IMR-90 (cell line): ENCODE data around the gene OR10H3. TPM values are rescaled to one million over a fixed set of nuclear protein-coding genes. Genes with fewer than 3 reads are reported as not detected.
"Not testable (repeated sequence)": the region's sequence is repeated elsewhere in the genome, so short reads cannot be mapped to it uniquely, and the experiment has no call there.

Experiments
- ATAC-seq: fragments of 200-7000 bp; cut with Tn5 transposase; 2 replicates; pipeline ENCODE4 v1.9.1; 2020; ENCODE audit warnings: low read depth, mild to moderate bottlenecking, moderate library complexity
- BruUV-seq: library from RNA; stranded (reverse); fragments of 400-500 nt; replicated peaks from 2 replicates; lab custom pipeline; 2021; lab: Mats Ljungman, UMichigan
- CTCF ChIA-PET: fragments of 300-600 bp; formaldehyde crosslinking; extraction: SDS; loops from one replicate; lab custom pipeline; 2021; ENCODE audit warnings: antibody characterized with exemption; lab: Yijun Ruan, JAX
- POLR2A ChIA-PET: fragments of 300-600 bp; sonication (Branson Sonifier 250); formaldehyde crosslinking; loops from one replicate; lab custom pipeline; 2022; ENCODE audit warnings: antibody characterized with exemption; ENCODE audit not compliant: unreplicated experiment; lab: Charles Lee
- DNase-seq: peaks from one replicate; pipeline ENCODE4 v3.0.0; 2013
- H2AFZ ChIP-seq: replicated peaks from 2 replicates; pipeline ENCODE3; 2013; ENCODE audit warnings: low read length, mild to moderate bottlenecking; ENCODE audit not compliant: poor library complexity
- H2AK5ac ChIP-seq: 2 replicates; pipeline ENCODE4 v1.6.1; 2013; ENCODE audit warnings: low read depth, low read length, inconsistent platforms
- H2AK9ac ChIP-seq: replicated peaks from 2 replicates; pipeline ENCODE3; 2013; ENCODE audit warnings: mild to moderate bottlenecking, low read depth, low read length, moderate library complexity; ENCODE audit not compliant: poor library complexity
- H2BK120ac ChIP-seq: 2 replicates; pipeline ENCODE4 v1.6.1; 2013; ENCODE audit warnings: low read depth, low read length, inconsistent platforms
- H2BK15ac ChIP-seq: 3 replicates; pipeline ENCODE4 v1.6.1; 2013; ENCODE audit warnings: low read depth, low read length, inconsistent platforms
- H2BK20ac ChIP-seq: 2 replicates; pipeline ENCODE4 v1.6.1; 2013; ENCODE audit warnings: low read depth, mild to moderate bottlenecking, inconsistent platforms, low read length, moderate library complexity
- H2BK5ac ChIP-seq: 2 replicates; pipeline ENCODE4 v1.6.1; 2013; ENCODE audit warnings: mild to moderate bottlenecking, low read depth, low read length, inconsistent platforms; ENCODE audit not compliant: poor library complexity, severe bottlenecking
- H3K14ac ChIP-seq: replicated peaks from 2 replicates; pipeline ENCODE4 v1.6.1; 2013; ENCODE audit warnings: low read depth, low read length, inconsistent platforms
- H3K18ac ChIP-seq: 2 replicates; pipeline ENCODE4 v1.6.1; 2013; ENCODE audit warnings: low read depth, low read length, control low read depth
- H3K23ac ChIP-seq: 2 replicates; pipeline ENCODE4 v1.6.1; 2013; ENCODE audit warnings: low read depth, low read length, inconsistent platforms
- H3K27ac ChIP-seq: 2 replicates; pipeline ENCODE4 v1.5.1; 2013; ENCODE audit warnings: mild to moderate bottlenecking, control low read depth, low read length; ENCODE audit not compliant: insufficient read depth
- H3K27me3 ChIP-seq: 2 replicates; pipeline ENCODE4 v1.6.1; 2013; ENCODE audit warnings: low read length; ENCODE audit not compliant: control insufficient read depth, insufficient read depth
- H3K36me3 ChIP-seq: 2 replicates; pipeline ENCODE4 v1.6.1; 2013; ENCODE audit warnings: low read length, mixed read lengths; ENCODE audit not compliant: control insufficient read depth, insufficient read depth
- H3K4ac ChIP-seq: 2 replicates; pipeline ENCODE4 v1.6.1; 2013; ENCODE audit warnings: low read depth, low read length, inconsistent platforms
- H3K4me1 ChIP-seq: 2 replicates; pipeline ENCODE4 v1.6.1; 2013; ENCODE audit warnings: low read length, mixed read lengths; ENCODE audit not compliant: control insufficient read depth, insufficient read depth
- H3K4me2 ChIP-seq: 2 replicates; pipeline ENCODE4 v1.6.1; 2013; ENCODE audit warnings: low read depth, mild to moderate bottlenecking, control low read depth, low read length, moderate library complexity
- H3K4me3 ChIP-seq: 2 replicates; pipeline ENCODE4 v1.5.1; 2013; ENCODE audit warnings: low read depth, mild to moderate bottlenecking, control low read depth, low read length, moderate library complexity; ENCODE audit not compliant: insufficient read depth
- H3K56ac ChIP-seq: 2 replicates; pipeline ENCODE4 v1.6.1; 2013; ENCODE audit warnings: low read length, inconsistent platforms; ENCODE audit not compliant: insufficient read depth; ENCODE audit errors: extremely low read depth
- H3K79me1 ChIP-seq, 2 experiments: 2 replicates each; pipeline ENCODE4 v1.6.1; 2013; ENCODE audit warnings: low read length in 2 of 2, inconsistent platforms in 1 of 2, low read depth in 1 of 2
- H3K9ac ChIP-seq: 2 replicates; pipeline ENCODE4 v1.6.1; 2013; ENCODE audit warnings: low read depth, low read length, control low read depth
- H3K9me1 ChIP-seq: 2 replicates; pipeline ENCODE4 v1.6.1; 2013; ENCODE audit warnings: low read length, inconsistent platforms; ENCODE audit not compliant: insufficient read depth
- H3K9me3 ChIP-seq: 2 replicates; pipeline ENCODE4 v1.6.1; 2013; ENCODE audit warnings: low read length; ENCODE audit not compliant: control insufficient read depth, insufficient read depth
- H4K20me1 ChIP-seq: 2 replicates; pipeline ENCODE4 v1.6.1; 2013; ENCODE audit warnings: low read length, inconsistent platforms; ENCODE audit not compliant: insufficient read depth
- H4K5ac ChIP-seq: 2 replicates; pipeline ENCODE4 v1.6.1; 2013; ENCODE audit warnings: mild to moderate bottlenecking, low read depth, low read length, control low read depth
- H4K8ac ChIP-seq, 2 experiments: 2 replicates each; pipeline ENCODE4 v1.6.1; 2013; ENCODE audit warnings: low read depth in 2 of 2, low read length in 2 of 2, control low read depth in 1 of 2, inconsistent platforms in 1 of 2
- H4K91ac ChIP-seq: 2 replicates; pipeline ENCODE4 v1.6.1; 2013; ENCODE audit warnings: low read depth, low read length, inconsistent platforms; ENCODE audit not compliant: insufficient read depth
- FOS ChIP-seq: fragments of 150-350 bp; IDR thresholded peaks from 2 replicates; pipeline ENCODE4 v1.6.1; 2016; ENCODE audit warnings: low read depth, low read length
- MAFK ChIP-seq: IDR thresholded peaks from 2 replicates; pipeline ENCODE4 v1.6.1; 2012; ENCODE audit warnings: low read depth, low read length, improper control_type of control experiment
- MAZ ChIP-seq: IDR thresholded peaks from 2 replicates; pipeline ENCODE4 v1.6.1; 2012; ENCODE audit warnings: low read depth, mild to moderate bottlenecking, low read length, improper control_type of control experiment, moderate library complexity, borderline replicate concordance
- RFX5 ChIP-seq: IDR thresholded peaks from 2 replicates; pipeline ENCODE4 v1.8.0; 2012; ENCODE audit warnings: low read depth, mild to moderate bottlenecking, low read length, moderate library complexity
- WGBS, 2 experiments: methylation state at CpG; one replicate each; pipeline versions ENCODE4 v1.1.5 to v1.1.7; 2013; ENCODE audit warnings: missing lambda C conversion rate in 2 of 2; ENCODE audit not compliant: insufficient read length in 1 of 2; ENCODE audit errors: extremely low coverage in 2 of 2; 5-methylcytosine and 5-hydroxymethylcytosine counted together
- dilution Hi-C: fragments of 300-500 bp; cut with HindIII; formaldehyde crosslinking; loops from one replicate; pipeline ENCODE4 v1.14.3; 2018; ENCODE audit warnings: low sequenced_read_pairs; ENCODE audit not compliant: unreplicated experiment
- in situ Hi-C: fragments of 300-500 bp; cut with MboI; formaldehyde crosslinking; loops from 3 replicates; pipeline ENCODE4 v1.14.3; 2019; ENCODE audit warnings: low sequenced_read_pairs, inconsistent platforms, mixed read lengths
- intact Hi-C: fragments of 100-400 bp; cut with micrococcal nuclease; formaldehyde crosslinking; loops from 2 replicates; pipeline ENCODE4 v1.10.0; 2022
- polyA plus RNA-seq, 3 experiments: library from polyadenylated mRNA; depleted of rRNA; stranded (reverse); fragments of >200 nt; gene quantifications; 2 replicates each; pipeline ENCODE4 v1.2.3, GENCODE V29; 2012; ENCODE audit warnings: low replicate concordance in 1 of 3
- total RNA-seq: library from RNA; depleted of rRNA; stranded (reverse); fragments of >200 nt; gene quantifications from 2 replicates; pipeline ENCODE4 v1.2.3, GENCODE V29; 2012

Gene OR10H3
- total and polyA plus RNA-seq, 2 of the 4 experiments (the other 2 are of a cell fraction), result not detected

DNA sequence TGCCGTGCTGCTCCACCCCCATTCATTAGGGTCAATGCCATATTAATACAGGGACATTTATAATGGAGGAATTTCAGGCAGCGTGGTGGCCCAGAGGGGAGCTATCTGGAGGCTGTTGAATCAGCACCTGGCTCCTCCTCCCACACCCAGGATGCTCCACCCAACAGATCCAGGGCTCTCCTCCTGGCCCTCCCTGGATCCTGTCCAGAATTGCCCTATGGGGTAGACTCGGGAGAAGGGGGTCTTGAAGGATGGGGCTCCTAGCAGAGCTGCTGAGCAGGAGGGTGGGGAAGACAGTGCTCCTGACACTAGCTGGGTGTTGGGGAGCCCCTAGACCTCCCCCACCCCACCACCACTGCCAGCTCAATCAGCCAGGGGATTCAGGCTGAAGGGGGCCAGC, 44.4 kb downstream of the OR10H3 start:
- no peak for ATAC-seq
- Histone ChIP-seq H3K23ac (no peak overlapping the region), H3K4me1 (no peaks in the 10 kb centered on the region), H3K9ac (no peak overlapping the region), H3K18ac (no peak overlapping the region), H3K27me3 (no peaks in the 10 kb centered on the region), H4K91ac (no peak overlapping the region), H4K5ac (no peak overlapping the region), H2BK5ac (no peak overlapping the region), H3K9me3 (peaks cover 22% of the 10 kb centered on the region), H4K8ac (no peak overlapping the region), H3K36me3 (no peaks in the 10 kb centered on the region), H3K4ac (no peak overlapping the region), H2BK120ac (no peak overlapping the region), H3K4me2 (no peak overlapping the region), H3K14ac (no peak overlapping the region), H3K79me1 (no peaks in the 10 kb centered on the region), H2AK9ac (no peak overlapping the region), H2AFZ (no peak overlapping the region), H2AK5ac (no peak overlapping the region), H2BK15ac (no peak overlapping the region), H4K20me1 (no peaks in the 10 kb centered on the region), H3K9me1 (no peaks in the 10 kb centered on the region), H3K27ac (no peak overlapping the region), H3K56ac (no peak overlapping the region), H3K4me3 (no peak overlapping the region), H2BK20ac (no peak overlapping the region)
- CTCF ChIA-PET, result no interaction called here
- DNase-seq, result no peak
- dilution Hi-C loops, result no loop called here
- POLR2A ChIA-PET, result no interaction called here
- in situ Hi-C loops, result no loop called here
- BruUV-seq, result no TSS peak
- intact Hi-C loops, result no loop called here
- TF ChIP-seq RFX5 (no peak), FOS (no peak), MAZ (no peak), MAFK (no peak)
- no CpG with 5 or more reads among the region's 3 CpGs for WGBS, 2 experiments

DNA sequence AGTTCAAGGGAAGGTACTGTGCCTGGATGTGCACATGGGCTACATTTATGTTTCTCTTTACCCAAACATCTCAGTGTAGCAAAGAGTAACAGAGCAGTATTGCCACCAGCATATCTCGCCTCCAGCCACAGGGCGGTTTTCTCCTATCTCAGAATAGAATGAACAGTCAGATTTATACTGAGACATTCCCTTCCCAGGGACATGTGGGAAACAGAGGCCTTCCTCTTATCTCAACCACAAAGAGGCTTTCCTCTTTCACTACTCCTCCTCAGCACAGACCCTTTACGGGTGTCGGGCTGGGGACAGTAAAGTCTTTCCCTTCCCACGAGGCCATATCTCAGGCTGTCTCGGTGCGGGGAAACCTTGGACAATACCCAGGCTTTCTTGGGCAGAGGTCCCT, 45.1 kb downstream of the OR10H3 start:
- POLR2A ChIA-PET, H3K36me3 ChIP-seq, H3K56ac ChIP-seq: not testable (repeated sequence)

More for the DNA sequence above, 45.1 kb downstream of the OR10H3 start:
- BruUV-seq, H3K4me3 ChIP-seq, H2AK9ac ChIP-seq, DNase-seq, H2BK15ac ChIP-seq, H4K5ac ChIP-seq, H3K9me1 ChIP-seq, H3K23ac ChIP-seq, H2BK5ac ChIP-seq, H4K20me1 ChIP-seq, dilution Hi-C loops, in situ Hi-C loops, H3K27me3 ChIP-seq, H3K4me2 ChIP-seq, ATAC-seq, H2AK5ac ChIP-seq, H4K8ac ChIP-seq, H3K18ac ChIP-seq, H3K4me1 ChIP-seq, CTCF ChIA-PET, H2BK120ac ChIP-seq, H3K14ac ChIP-seq, intact Hi-C loops, H3K9ac ChIP-seq, H4K91ac ChIP-seq, H3K4ac ChIP-seq, H2BK20ac ChIP-seq, H2AFZ ChIP-seq, H3K79me1 ChIP-seq, H3K27ac ChIP-seq: not testable (repeated sequence)
- no CpG with 5 or more reads among the region's 7 CpGs for WGBS, 2 experiments
- H3K9me3 ChIP-seq, result peaks cover 20% of the 10 kb centered on the region
